HepG2 (cell line): ENCODE measurements around the gene USP19. TPM values are rescaled to one million over a fixed set of nuclear protein-coding genes. Genes with fewer than 3 reads are reported as not detected.

Source experiments
- AHR ChIP-seq: IDR thresholded peaks from 2 replicates; pipeline ENCODE4 v1.6.1; 2018; ENCODE audit warnings: missing genetic modification reagents, missing compliant biosample characterization
- ARID2 ChIP-seq: sonication (generic); formaldehyde crosslinking; IDR thresholded peaks from 2 replicates; pipeline ENCODE4 v1.8.1; 2022; ENCODE audit warnings: mild to moderate bottlenecking, missing genetic modification reagents, borderline replicate concordance
- CREM ChIP-seq, 2 experiments: sonication (generic) in 1 of 2; formaldehyde crosslinking in 1 of 2; IDR thresholded peaks; 2 replicates each; pipeline versions ENCODE4 v1.4.0 to v1.6.1; 2016 to 2020; ENCODE audit warnings: antibody characterized with exemption in 1 of 2, mild to moderate bottlenecking in 1 of 2, missing genetic modification reagents in 1 of 2
- GTF3A ChIP-seq: sonication (generic); formaldehyde crosslinking; conservative IDR thresholded peaks from 2 replicates; pipeline ENCODE4 v1.4.0; 2020; ENCODE audit warnings: mild to moderate bottlenecking, missing genetic modification reagents
- HMGXB3 ChIP-seq: sonication (generic); formaldehyde crosslinking; IDR thresholded peaks from 2 replicates; pipeline ENCODE4 v1.4.0; 2020; ENCODE audit warnings: missing genetic modification reagents, borderline replicate concordance
- PITX1 ChIP-seq: sonication (generic); formaldehyde crosslinking; IDR thresholded peaks from 2 replicates; pipeline ENCODE4 v1.5.1; 2020; ENCODE audit warnings: mild to moderate bottlenecking, missing genetic modification reagents
- RAD51 ChIP-seq: fragments of 450-650 bp; IDR thresholded peaks from 2 replicates; pipeline ENCODE4 v1.6.1; 2016; ENCODE audit warnings: borderline replicate concordance
- RNF219 ChIP-seq: sonication (generic); formaldehyde crosslinking; IDR thresholded peaks from 2 replicates; pipeline ENCODE4 v1.5.0; 2020; ENCODE audit warnings: mild to moderate bottlenecking, missing genetic modification reagents
- RXRA ChIP-seq: sonication (generic); formaldehyde crosslinking; IDR thresholded peaks from 2 replicates; pipeline ENCODE4 v1.5.1; 2020; ENCODE audit warnings: missing genetic modification reagents
- SRY ChIP-seq: sonication (generic); formaldehyde crosslinking; IDR thresholded peaks from 2 replicates; pipeline ENCODE4 v1.8.0; 2022; ENCODE audit warnings: mild to moderate bottlenecking, missing genetic modification reagents
- TCF12 ChIP-seq, 2 experiments: fragments of 450-650 bp in 1 of 2; sonication (generic) in 1 of 2; formaldehyde crosslinking in 1 of 2; IDR thresholded peaks; 2 replicates each; pipeline versions ENCODE4 v1.6.1 to v1.8.0; 2017 to 2022; ENCODE audit warnings: antibody characterized with exemption in 1 of 2, mild to moderate bottlenecking in 1 of 2, missing genetic modification reagents in 1 of 2, moderate library complexity in 1 of 2
- ZBTB3 ChIP-seq: sonication (generic); formaldehyde crosslinking; IDR thresholded peaks from 2 replicates; pipeline ENCODE4 v1.4.0; 2020; ENCODE audit warnings: low read depth, mild to moderate bottlenecking, moderate library complexity, missing genetic modification reagents, borderline replicate concordance
- ZBTB8A ChIP-seq: sonication (generic); formaldehyde crosslinking; IDR thresholded peaks from 2 replicates; pipeline ENCODE4 v1.4.0; 2020; ENCODE audit warnings: mild to moderate bottlenecking, low read depth, missing genetic modification reagents, borderline replicate concordance
- ZNF512B ChIP-seq: sonication (generic); formaldehyde crosslinking; IDR thresholded peaks from 2 replicates; pipeline ENCODE4 v1.5.1; 2020; ENCODE audit warnings: missing genetic modification reagents, mild to moderate bottlenecking, borderline replicate concordance
- ZNF513 ChIP-seq: sonication (generic); formaldehyde crosslinking; conservative IDR thresholded peaks from 2 replicates; pipeline ENCODE4 v1.5.0; 2020; ENCODE audit warnings: missing genetic modification reagents
- ZNF570 ChIP-seq: sonication (generic); formaldehyde crosslinking; IDR thresholded peaks from 2 replicates; pipeline ENCODE4 v1.4.0; 2020; ENCODE audit warnings: mild to moderate bottlenecking, missing genetic modification reagents, borderline replicate concordance
- ZNF598 ChIP-seq: sonication (generic); formaldehyde crosslinking; IDR thresholded peaks from 2 replicates; pipeline ENCODE4 v1.5.1; 2020; ENCODE audit warnings: mild to moderate bottlenecking, missing genetic modification reagents, borderline replicate concordance
- polyA plus RNA-seq, 8 experiments: library from polyadenylated mRNA; depleted of rRNA in 3 of 8; stranded (reverse) in 7 of 8; unstranded in 1 of 8; fragments of >200 nt; fragmentation: Illumina TruSeq in 4 of 8; extraction: Trizol in 4 of 8; gene quantifications; 2 replicates each; pipeline versions ENCODE4 v1.2.1 to v1.2.3, GENCODE V29; 2011 to 2016; ENCODE audit warnings: low read depth in 4 of 8, missing spikeins in 1 of 8, mixed read lengths in 1 of 8; ENCODE audit not compliant: insufficient read depth in 1 of 8
- total RNA-seq, 5 experiments: library from RNA; depleted of rRNA; stranded (reverse); fragments of >200 nt; fragmentation: Illumina TruSeq; extraction: Trizol; gene quantifications; 2 replicates each; pipeline ENCODE4 v1.2.3, GENCODE V29; 2016; ENCODE audit warnings: low read depth in 1 of 5

Gene USP19
- total and polyA plus RNA-seq, 2 of the 13 experiments (the other 11 are each of a cell fraction or from before 2014, with no cell fraction given), result 28.3 to 31.7 TPM

- TF ChIP-seq HMGXB3 (CRISPR knock-in tag), result no peak
- TF ChIP-seq RAD51, result no peak
- no peak for TF ChIP-seq CREM (IDR thresholded peaks at IDR 0.05)
- TF ChIP-seq CREM (CRISPR knock-in tag; IDR thresholded peaks at IDR 0.05), result no peak
- TF ChIP-seq ZNF570 (CRISPR knock-in tag), result no peak
- TF ChIP-seq ZBTB8A (CRISPR knock-in tag), result no peak
- no peak for TF ChIP-seq AHR (CRISPR knock-in tag)
- peak; percentile 56; the same call in 1 of the 2 replicates for TF ChIP-seq PITX1 (CRISPR knock-in tag)
- TF ChIP-seq ZNF513 (CRISPR knock-in tag), result no peak
- no peak; the same call in 1 of the 2 replicates for TF ChIP-seq GTF3A (CRISPR knock-in tag)
- TF ChIP-seq RXRA (CRISPR knock-in tag), result no peak
- no peak for TF ChIP-seq RNF219 (CRISPR knock-in tag)
- TF ChIP-seq ARID2 (CRISPR knock-in tag), result no peak; the same call in 1 of the 2 replicates
- TF ChIP-seq ZNF512B, result no peak
- no peak for TF ChIP-seq ZNF598
- no peak for TF ChIP-seq TCF12 (IDR thresholded peaks at IDR 0.05)
- no peak for TF ChIP-seq TCF12 (CRISPR knock-in tag; IDR thresholded peaks at IDR 0.05)
- TF ChIP-seq ZBTB3 (CRISPR knock-in tag), result no peak
- TF ChIP-seq SRY, result no peak
Measured at GRCh38 chr3:49166752-49167556, 46.3 kb upstream of the USP19 start (continued).
